ENCODE results near the gene G0S2.
A peak's percentile ranks its signal among the peaks of the same experiment; 100 is the strongest.

Gene G0S2

GRCh38 chr1:209648931-209649776 is 26.1 kb upstream of the G0S2 start:
- DNase-seq, result no peak

DNA sequence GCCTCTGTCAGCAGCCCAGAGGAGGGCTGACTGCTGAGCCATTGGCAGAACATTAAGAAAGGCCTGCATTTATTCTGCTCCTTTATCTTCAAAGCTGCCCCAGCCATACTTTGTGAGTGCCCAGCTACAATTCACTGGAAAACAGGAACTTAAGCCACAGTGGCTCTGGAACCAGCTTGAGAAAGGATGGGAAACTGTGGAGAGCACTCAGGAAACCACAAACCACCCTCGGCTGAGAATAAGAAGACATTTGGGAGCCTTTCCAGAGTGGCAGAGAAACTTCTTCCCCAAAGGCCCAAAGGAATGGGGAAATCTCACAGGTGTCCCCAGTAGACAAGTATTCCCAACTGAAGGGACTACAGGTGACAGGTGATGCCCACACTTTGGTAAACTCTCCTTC is 24.8 kb upstream of the G0S2 start:
- no peak for DNase-seq

- DNase-seq, result no peak
Measured at GRCh38 chr1:209651138-209651587, 24.0 kb upstream of the G0S2 start.

DNA sequence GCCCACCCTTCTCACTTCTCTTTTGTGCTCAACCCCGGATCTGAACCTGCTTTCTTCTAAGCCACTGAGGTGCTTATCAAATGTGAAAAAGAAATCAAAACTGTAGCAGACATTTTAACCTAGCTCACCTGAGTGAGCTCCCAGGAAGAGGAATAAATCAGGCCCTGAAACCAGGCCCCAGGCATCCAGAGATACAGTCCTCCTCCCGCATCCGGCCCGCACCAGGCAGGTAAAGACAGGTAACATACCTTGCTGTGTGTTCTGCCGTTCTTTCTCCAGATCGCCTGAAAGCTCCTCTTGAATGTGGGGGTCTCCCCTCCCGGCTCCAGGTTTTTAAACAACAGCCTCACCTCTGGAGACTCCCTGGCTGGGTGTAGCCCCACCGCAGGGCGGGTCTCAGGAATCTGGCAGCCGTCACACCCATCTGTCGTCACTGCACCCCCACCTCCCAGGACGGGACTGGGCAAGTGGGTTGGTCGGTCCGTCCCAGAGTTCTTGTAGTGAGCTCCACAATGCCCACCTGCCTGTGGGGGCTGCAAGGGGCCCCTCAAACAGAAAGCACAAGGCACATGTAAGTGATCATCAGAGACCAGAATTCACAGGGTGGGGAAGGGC is 23.0 kb upstream of the G0S2 start, which contains the start of gene LAMB3:
LAMB3 (minus strand) TSS at position 305 of the 615 bp plus-strand sequence. CDS start 1,481 bp downstream, outside the sequence.
- DNase-seq, result no peak

- DNase-seq, result peak; percentile 66 to 82
Measured at GRCh38 chr1:209652873-209653401, 22.3 kb upstream of the G0S2 start.

GRCh38 chr1:209653915-209654351 is 21.3 kb upstream of the G0S2 start:
- DNase-seq, result peak; percentile 4 to 63

DNA sequence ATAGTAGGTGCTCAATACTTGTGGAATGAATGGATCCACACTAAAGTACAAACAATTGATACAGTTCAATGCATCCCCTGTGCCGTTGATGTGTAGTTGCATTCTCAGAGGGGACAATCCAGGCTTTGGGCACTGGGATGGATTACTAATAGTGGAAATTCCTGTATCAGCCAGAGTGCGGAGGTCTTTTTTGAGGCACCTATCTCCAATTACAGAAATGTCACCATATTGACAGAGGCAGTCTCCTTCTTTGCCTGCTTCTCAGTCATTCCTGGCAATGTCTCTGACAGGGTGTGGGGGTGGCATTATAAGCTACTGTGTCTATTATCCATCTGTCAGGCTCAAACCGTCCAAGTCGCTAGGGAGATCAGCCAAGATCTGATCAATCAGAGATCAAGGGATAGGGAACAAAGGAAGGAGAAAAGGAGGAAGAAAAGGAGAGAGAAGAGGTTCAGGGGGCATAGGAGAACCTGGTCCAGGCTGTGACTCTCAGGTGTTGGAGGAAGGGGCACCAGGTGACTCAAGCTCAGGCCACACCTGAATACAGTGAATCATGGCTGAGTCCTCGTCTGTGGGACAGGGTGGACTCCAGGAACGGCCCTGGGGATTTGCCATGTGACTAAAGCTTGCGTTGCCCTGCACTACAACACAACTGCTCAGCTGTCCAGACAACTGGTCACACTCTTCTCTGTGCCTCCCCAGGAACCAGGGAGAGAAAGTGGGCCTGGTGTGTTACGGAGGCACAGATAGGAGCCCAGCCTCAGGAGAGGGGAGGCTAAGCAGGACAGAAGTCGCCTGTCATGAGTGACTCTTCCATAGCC is 19.6 kb upstream of the G0S2 start:
- no peak for DNase-seq

DNA sequence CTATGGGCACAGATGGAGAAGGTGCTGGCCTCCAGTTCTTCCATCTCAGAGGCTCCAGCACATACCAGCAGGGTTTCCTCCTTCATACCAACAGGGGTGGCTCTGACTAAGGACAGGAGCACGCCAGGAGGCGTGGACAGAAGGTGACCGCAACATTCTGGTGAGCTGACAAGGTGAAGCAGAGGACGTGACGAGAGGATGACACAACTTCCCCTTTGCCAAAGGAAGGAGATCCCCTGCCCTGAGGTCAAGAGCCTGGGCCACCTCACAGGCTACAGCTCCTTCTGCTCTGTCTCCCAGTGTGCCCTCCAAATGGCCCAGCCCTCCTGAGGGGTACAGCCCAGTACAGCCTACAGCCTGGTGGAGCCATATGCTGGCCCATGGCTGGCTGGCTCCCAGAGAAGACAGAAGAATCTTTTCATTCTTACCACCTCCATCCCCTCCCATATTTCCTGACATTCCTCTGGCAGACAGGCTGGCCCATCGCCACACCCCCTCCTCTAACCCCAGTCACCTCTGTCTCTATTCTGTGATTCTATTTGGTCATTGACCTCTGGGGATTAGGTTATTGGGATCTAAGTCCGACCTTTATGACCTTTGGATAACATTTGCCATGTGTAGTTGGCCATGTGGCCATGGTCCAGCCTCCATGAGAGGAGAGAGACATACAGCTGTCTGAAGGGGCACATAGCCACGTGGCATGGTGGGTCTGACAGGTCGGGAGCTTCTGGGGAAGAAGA is 17.9 kb upstream of the G0S2 start:
- no peak for DNase-seq

- no peak for DNase-seq
Measured at GRCh38 chr1:209657918-209658317, 17.3 kb upstream of the G0S2 start.

DNA sequence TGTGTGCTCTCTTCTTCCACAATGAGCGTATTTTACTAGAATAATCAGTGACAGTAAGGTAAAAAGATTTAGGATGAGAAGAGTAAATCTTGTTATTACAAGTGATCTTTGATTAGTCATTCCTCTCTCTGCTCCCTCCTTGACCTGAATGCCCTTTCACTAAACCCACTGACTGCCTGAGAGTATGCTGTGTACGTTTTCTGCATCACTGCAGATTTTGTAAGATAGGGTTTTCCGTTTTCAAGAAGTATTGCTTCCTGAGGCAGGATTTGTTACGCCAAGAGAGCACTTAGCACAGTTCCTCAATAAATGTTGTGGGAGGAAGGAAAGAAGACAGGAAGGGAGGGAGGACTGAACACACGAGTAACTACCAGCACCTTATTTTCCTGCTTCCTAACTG is 15.3 kb upstream of the G0S2 start:
- no peak for DNase-seq

DNA sequence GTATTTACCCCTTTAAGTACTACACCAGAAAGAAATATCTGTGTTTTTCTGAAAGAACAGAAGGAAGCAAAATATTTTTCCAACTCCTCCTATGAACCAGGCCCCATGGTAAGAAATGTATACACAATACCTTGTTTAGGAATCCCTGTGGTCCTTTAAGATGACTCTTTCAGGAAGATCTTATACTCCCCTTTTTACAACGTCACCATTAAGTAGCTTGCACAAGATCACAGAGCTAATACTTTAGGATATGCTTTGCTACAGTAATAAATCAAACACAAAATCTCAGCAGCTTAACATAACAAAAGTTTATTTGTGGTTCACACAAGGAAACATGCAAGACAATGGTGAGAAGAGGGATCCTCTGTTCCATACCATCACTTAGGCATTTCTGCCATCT is 14.1 kb upstream of the G0S2 start:
- no peak for DNase-seq

GRCh38 chr1:209662879-209663327 is 12.3 kb upstream of the G0S2 start:
- no peak for DNase-seq

- no peak for DNase-seq
Measured at GRCh38 chr1:209667103-209667502, 8.1 kb upstream of the G0S2 start.

- no peak for DNase-seq
Measured at GRCh38 chr1:209667708-209668107, 7.5 kb upstream of the G0S2 start.

GRCh38 chr1:209670441-209671082 is 4.7 kb upstream of the G0S2 start:
- DNase-seq, result no peak

DNA sequence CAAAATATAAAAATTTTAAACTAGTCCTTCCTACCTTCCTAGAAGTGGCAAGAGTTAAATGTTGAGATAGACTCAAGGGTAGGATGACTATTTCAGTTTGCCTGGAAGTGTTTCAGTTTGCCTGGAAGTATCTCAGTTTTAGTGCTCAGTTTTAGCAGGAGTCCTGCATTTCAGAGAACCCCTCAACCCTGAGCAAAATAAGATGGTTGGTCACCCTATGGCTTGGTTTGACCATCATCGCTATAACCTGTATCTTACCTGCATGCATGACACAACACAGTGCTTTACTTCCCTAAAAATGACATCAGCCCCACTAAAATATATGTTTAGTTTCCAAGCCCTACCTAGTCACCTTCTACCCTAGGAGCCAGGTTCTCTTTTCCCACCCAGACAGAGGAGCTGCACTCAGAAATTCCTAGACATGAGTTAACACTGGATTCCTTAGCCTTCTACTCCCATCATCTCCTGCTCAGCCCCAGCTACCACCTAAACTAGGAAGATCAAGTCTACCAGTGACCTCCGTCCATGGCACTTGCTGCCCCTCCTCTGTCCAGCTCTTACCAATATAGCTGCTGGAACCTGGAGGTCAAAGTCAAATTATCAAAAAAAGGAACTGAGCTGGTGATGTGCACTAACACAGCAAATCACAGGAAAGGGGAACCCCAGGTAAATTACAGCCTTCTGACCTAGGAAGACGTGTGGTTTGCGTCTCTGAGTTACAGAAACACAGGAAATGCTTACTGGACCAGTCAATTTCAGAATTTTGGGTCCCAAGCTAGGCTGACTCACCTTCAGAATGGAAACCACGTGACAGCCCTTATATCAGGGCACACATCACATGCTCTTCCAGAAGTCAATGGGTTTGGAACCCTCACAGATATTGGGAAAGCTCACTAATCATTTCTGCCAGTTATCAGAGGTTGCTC is 2.2 kb upstream of the G0S2 start:
- DNase-seq, result no peak

- no peak for DNase-seq
Measured at GRCh38 chr1:209673631-209674417, 1.4 kb upstream of the G0S2 start.

GRCh38 chr1:209675565-209676154 is 448 bp downstream of the G0S2 start:
- DNase-seq, result peak in 1 of 2 experiments; percentile 54

GRCh38 chr1:209678981-209679539 is 3.8 kb downstream of the G0S2 start:
- DNase-seq, result no peak
